GM21423 (cell line): Measurements from ENCODE around the gene RNF123.

Experiments used
- ATAC-seq: cut with Tn5 transposase; IDR thresholded peaks from one replicate; pipeline ENCODE4 v1.9.1; 2021; ENCODE audit warnings: mild to moderate bottlenecking, moderate library complexity; ENCODE audit not compliant: unreplicated experiment

The RNF123 gene

GRCh38 chr3:49689046-49689907, at the start of gene RNF123, which contains the start of gene MST1:
Gene RNF123 (plus strand): TSS chr3:49689557. CDS start chr3:49691166, 1,609 bp downstream.
Gene MST1 (minus strand): TSS chr3:49689474. CDS start chr3:49688691, 783 bp downstream.
- peak; percentile 66 for ATAC-seq

GRCh38 chr3:49641292-49641691, 48.1 kb upstream of the RNF123 start:
- ATAC-seq = no peak

GRCh38 chr3:49641921-49642707, 47.2 kb upstream of the RNF123 start:
- ATAC-seq = no peak

- ATAC-seq = no peak
Measured at GRCh38 chr3:49642708-49643145, 46.6 kb upstream of the RNF123 start.

GRCh38 chr3:49644684-49645083, 44.7 kb upstream of the RNF123 start:
- no peak for ATAC-seq

- ATAC-seq = no peak
Measured at GRCh38 chr3:49646236-49646635, 43.1 kb upstream of the RNF123 start.

GRCh38 chr3:49647741-49648140, 41.6 kb upstream of the RNF123 start:
- ATAC-seq = no peak

- no peak for ATAC-seq
Measured at GRCh38 chr3:49648354-49649019, 40.9 kb upstream of the RNF123 start.

- ATAC-seq = no peak
Measured at GRCh38 chr3:49649576-49649975, 39.8 kb upstream of the RNF123 start.

GRCh38 chr3:49650177-49650576, 39.2 kb upstream of the RNF123 start:
- no peak for ATAC-seq

- ATAC-seq = no peak
Measured at GRCh38 chr3:49650637-49651036, 38.7 kb upstream of the RNF123 start.

- ATAC-seq = no peak
Measured at GRCh38 chr3:49652218-49652902, 37.0 kb upstream of the RNF123 start.

- no peak for ATAC-seq
Measured at GRCh38 chr3:49652903-49653415, 36.4 kb upstream of the RNF123 start.

GRCh38 chr3:49653621-49654020, 35.7 kb upstream of the RNF123 start:
- ATAC-seq = no peak

GRCh38 chr3:49654176-49654825, 35.1 kb upstream of the RNF123 start:
- no peak for ATAC-seq

GRCh38 chr3:49654955-49655556, 34.3 kb upstream of the RNF123 start:
- no peak for ATAC-seq

GRCh38 chr3:49655731-49656285, 33.5 kb upstream of the RNF123 start:
- ATAC-seq = no peak

GRCh38 chr3:49656541-49657112, 32.7 kb upstream of the RNF123 start:
- ATAC-seq = no peak
